Caco-2 (cell line): ENCODE results near the gene TMEM184B. TPM values are rescaled to one million over a fixed set of nuclear protein-coding genes. Genes with fewer than 3 reads are reported as not detected.

ENCODE experiments used
- BruUV-seq: library from RNA; stranded (reverse); fragments of 400-500 nt; replicated peaks from 2 replicates; lab custom pipeline; 2021; lab: Mats Ljungman, UMichigan
- CTCF ChIA-PET: fragments of 300-600 bp; sonication (Branson Sonifier 250); formaldehyde crosslinking; loops from one replicate; lab custom pipeline; 2022; ENCODE audit warnings: antibody characterized with exemption; lab: Charles Lee
- POLR2A ChIA-PET: fragments of 300-600 bp; sonication (Branson Sonifier 250); formaldehyde crosslinking; loops from one replicate; lab custom pipeline; 2022; ENCODE audit warnings: antibody characterized with exemption; lab: Charles Lee
- DNase-seq, 2 experiments: peaks; one replicate each; pipeline versions ENCODE4 v3.0.0 to v3.0.0-alpha.2; 2020 to 2022
- H3K27me3 ChIP-seq: replicated peaks from 2 replicates; pipeline ENCODE4 v1.6.0; 2011; ENCODE audit warnings: low read length; ENCODE audit not compliant: control insufficient read depth, insufficient read depth
- H3K36me3 ChIP-seq: 2 replicates; pipeline ENCODE4 v1.5.1; 2011; ENCODE audit warnings: low read length; ENCODE audit not compliant: control insufficient read depth, insufficient read depth
- H3K4me1 ChIP-seq: fragments of 250-450 bp; sonication (Bioruptor Pico); 2 replicates; pipeline ENCODE4 v1.5.1; 2020; ENCODE audit warnings: mild to moderate bottlenecking
- H3K4me3 ChIP-seq: 2 replicates; pipeline ENCODE4 v1.5.1; 2011; ENCODE audit warnings: low read depth, mild to moderate bottlenecking, control low read depth, low read length
- H3K9me3 ChIP-seq: fragments of 250-450 bp; sonication (Bioruptor Pico); 2 replicates; pipeline ENCODE4 v1.5.1; 2020; ENCODE audit warnings: mild to moderate bottlenecking, moderate library complexity
- H3K27ac Mint-ChIP-seq: one replicate; pipeline ENCODE4 v1.8.0; 2022; ENCODE audit warnings: mixed read lengths; ENCODE audit not compliant: unreplicated experiment
- H3K27me3 Mint-ChIP-seq: one replicate; pipeline ENCODE4 v1.8.0; 2022; ENCODE audit warnings: mixed read lengths; ENCODE audit not compliant: insufficient read depth, unreplicated experiment
- H3K36me3 Mint-ChIP-seq: one replicate; pipeline ENCODE4 v1.8.0; 2022; ENCODE audit warnings: mild to moderate bottlenecking, mixed read lengths; ENCODE audit not compliant: insufficient read depth, unreplicated experiment
- H3K4me1 Mint-ChIP-seq: one replicate; pipeline ENCODE4 v1.8.0; 2022; ENCODE audit warnings: low read depth, mixed read lengths; ENCODE audit not compliant: unreplicated experiment
- H3K4me3 Mint-ChIP-seq: one replicate; pipeline ENCODE4 v1.8.0; 2022; ENCODE audit warnings: mild to moderate bottlenecking, moderate library complexity, mixed read lengths; ENCODE audit not compliant: unreplicated experiment
- H3K9me3 Mint-ChIP-seq: one replicate; pipeline ENCODE4 v1.8.0; 2022; ENCODE audit warnings: mixed read lengths; ENCODE audit not compliant: unreplicated experiment
- CTCF ChIP-seq, 2 experiments: fragments of 200-600 bp in 1 of 2; IDR thresholded peaks; 1 replicate in 1 of 2; 2 replicates in 1 of 2; pipeline versions ENCODE4 v1.5.1 to v1.8.0; 2011 to 2022; ENCODE audit warnings: antibody characterized with exemption in 1 of 2, control low read depth in 1 of 2, inconsistent platforms in 1 of 2, low read depth in 1 of 2, low read length in 1 of 2, mild to moderate bottlenecking in 1 of 2, moderate library complexity in 1 of 2; ENCODE audit not compliant: insufficient read depth in 1 of 2, severe bottlenecking in 1 of 2, unreplicated experiment in 1 of 2
- intact Hi-C: fragments of 100-400 bp; cut with micrococcal nuclease; formaldehyde crosslinking; loops from one replicate; pipeline ENCODE4 v1.10.0; 2022; ENCODE audit not compliant: unreplicated experiment
- total RNA-seq: library from RNA; stranded (reverse); gene quantifications from 2 replicates; pipeline ENCODE4 v1.2.3, GENCODE V29; 2022

The TMEM184B gene
- total RNA-seq, 1 experiment from 2014 or later = 53.3 TPM

GRCh38 chr22:38176170-38176741 lies 96.6 kb downstream of the TMEM184B start:
- BruUV-seq = no TSS peak
- H3K9me3 ChIP-seq = no peaks in the 10 kb centered on the region
- Mint-ChIP-seq H3K36me3 (peaks cover 15% of the 10 kb centered on the region), H3K27ac (no peak overlapping the region), H3K9me3 (no peaks in the 10 kb centered on the region), H3K27me3 (no peaks in the 10 kb centered on the region), H3K4me3 (no peak overlapping the region), H3K4me1 (peaks cover 24% of the 10 kb centered on the region)
- H3K36me3 ChIP-seq = no peaks in the 10 kb centered on the region
- peaks cover 43% of the 10 kb centered on the region for H3K4me1 ChIP-seq
- ChIA-PET POLR2A (no interaction called here), CTCF (no interaction called here)
- no peak overlapping the region for H3K4me3 ChIP-seq
- TF ChIP-seq CTCF (IDR thresholded peaks at IDR 0.05; ENCODE audit: insufficient read depth in 1 of 2, low read depth in 1 of 2, low read length in 1 of 2, severe bottlenecking in 1 of 2, unreplicated experiment in 1 of 2) = no peak
- no peaks in the 10 kb centered on the region for H3K27me3 ChIP-seq
- no peak for DNase-seq
- intact Hi-C loops = no loop called here

- TF ChIP-seq CTCF (IDR thresholded peaks at IDR 0.05; ENCODE audit: insufficient read depth in 1 of 2, low read depth in 1 of 2, low read length in 1 of 2, severe bottlenecking in 1 of 2, unreplicated experiment in 1 of 2) = no peak
- Histone ChIP-seq H3K4me1 (peaks cover 35% of the 10 kb centered on the region), H3K36me3 (no peaks in the 10 kb centered on the region), H3K9me3 (no peaks in the 10 kb centered on the region), H3K4me3 (no peak overlapping the region), H3K27me3 (no peaks in the 10 kb centered on the region)
- BruUV-seq = no TSS peak
- peaks cover 15% of the 10 kb centered on the region for H3K36me3 Mint-ChIP-seq
- no peak for DNase-seq
- H3K4me1 Mint-ChIP-seq = peaks cover 16% of the 10 kb centered on the region
- peak overlapping the region; percentile 8 for H3K27ac Mint-ChIP-seq
- H3K4me3 Mint-ChIP-seq = no peak overlapping the region
- POLR2A ChIA-PET = no interaction called here
- no peaks in the 10 kb centered on the region for H3K9me3 Mint-ChIP-seq
- intact Hi-C loops = no loop called here
- no peaks in the 10 kb centered on the region for H3K27me3 Mint-ChIP-seq
- CTCF ChIA-PET = no interaction called here
Measured at GRCh38 chr22:38175206-38176118, 97.3 kb downstream of the TMEM184B start.

- Mint-ChIP-seq H3K4me1 (peaks cover 8% of the 10 kb centered on the region), H3K4me3 (no peak overlapping the region), H3K27me3 (no peaks in the 10 kb centered on the region), H3K27ac (no peak overlapping the region), H3K36me3 (peaks cover 15% of the 10 kb centered on the region), H3K9me3 (no peaks in the 10 kb centered on the region)
- no peaks in the 10 kb centered on the region for H3K27me3 ChIP-seq
- BruUV-seq = no TSS peak
- CTCF ChIA-PET = no interaction called here
- DNase-seq = no peak
- intact Hi-C loops = no loop called here
- H3K4me3 ChIP-seq = no peak overlapping the region
- H3K4me1 ChIP-seq = peaks cover 27% of the 10 kb centered on the region
- no peak for TF ChIP-seq CTCF (IDR thresholded peaks at IDR 0.05; ENCODE audit: insufficient read depth in 1 of 2, low read depth in 1 of 2, low read length in 1 of 2, severe bottlenecking in 1 of 2, unreplicated experiment in 1 of 2)
- no peaks in the 10 kb centered on the region for H3K9me3 ChIP-seq
- POLR2A ChIA-PET = no interaction called here
- H3K36me3 ChIP-seq = no peaks in the 10 kb centered on the region
Measured at GRCh38 chr22:38174626-38175025, 98.2 kb downstream of the TMEM184B start.
